HG03135 (cell line): ENCODE measurements around the gene KRT6B.
"Not testable (repeated sequence)": the region's sequence is repeated elsewhere in the genome, so short reads cannot be mapped to it uniquely, and the experiment has no call there.

Experiments
- ATAC-seq: cut with Tn5 transposase; IDR thresholded peaks from one replicate; pipeline ENCODE4 v1.9.1; 2021; ENCODE audit warnings: mild to moderate bottlenecking, moderate library complexity; ENCODE audit not compliant: unreplicated experiment

KRT6B gene

DNA sequence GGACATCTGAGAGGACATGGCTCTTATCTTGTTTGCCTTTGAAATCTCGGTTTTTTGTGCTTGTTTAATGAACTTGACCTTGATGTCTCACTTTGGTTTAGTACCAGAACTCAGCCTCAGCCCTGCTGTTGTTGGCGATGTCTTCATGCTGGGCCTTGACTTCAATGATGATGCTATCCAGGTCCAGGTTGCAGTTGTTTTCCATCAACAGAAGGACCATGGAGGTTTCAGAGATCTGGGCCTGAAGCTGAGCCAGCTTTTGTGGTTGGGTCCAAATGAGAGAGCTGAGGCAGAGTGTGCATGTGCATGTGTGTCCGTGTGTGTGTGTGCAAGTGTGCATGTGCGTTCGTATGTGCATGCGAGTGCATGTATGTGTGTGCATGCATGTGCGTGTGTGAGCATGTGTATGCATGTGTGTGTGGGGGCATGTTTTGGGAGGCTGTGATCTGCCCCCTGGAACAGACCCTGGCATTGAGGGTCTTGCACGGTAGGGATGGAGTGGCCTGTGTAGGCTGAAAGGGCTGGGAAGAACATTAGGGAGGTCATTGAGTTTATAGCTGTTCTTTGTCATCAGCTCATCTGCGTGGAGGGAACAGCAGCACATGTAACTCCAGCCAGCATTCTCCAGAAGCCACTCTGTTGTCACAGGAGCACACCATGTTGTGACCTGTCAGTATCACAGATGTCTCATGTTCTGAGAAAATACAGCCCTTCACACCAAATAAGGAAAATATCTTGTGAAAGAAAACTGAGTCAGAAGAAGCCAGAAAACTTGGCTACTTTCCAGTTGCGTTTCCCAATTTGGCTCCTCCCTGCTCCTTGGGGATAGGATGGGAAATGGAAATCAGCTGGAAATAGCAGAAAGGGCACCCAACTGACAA, 35.8 kb downstream of the KRT6B start:
- no peak for ATAC-seq

DNA sequence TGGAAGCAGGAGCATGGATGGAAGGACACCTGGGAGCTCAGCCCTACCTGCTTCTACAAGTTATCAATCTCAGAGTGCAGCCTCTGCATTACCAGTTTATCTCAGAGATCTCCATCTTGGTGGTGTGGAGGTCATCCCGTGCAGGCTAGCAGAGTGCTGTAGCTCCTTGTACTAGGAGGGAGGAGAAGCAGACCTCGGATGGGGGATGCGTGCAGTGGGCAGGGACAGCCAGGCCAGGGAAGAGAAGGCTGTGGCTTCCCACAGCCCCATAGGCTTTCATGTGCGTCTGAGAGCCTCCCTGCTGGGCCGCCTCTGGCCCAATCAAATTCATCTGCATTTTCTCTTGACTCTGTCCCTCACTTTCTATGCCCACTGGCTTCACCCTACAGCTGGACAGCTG, 37.0 kb downstream of the KRT6B start:
- ATAC-seq, result no peak

DNA sequence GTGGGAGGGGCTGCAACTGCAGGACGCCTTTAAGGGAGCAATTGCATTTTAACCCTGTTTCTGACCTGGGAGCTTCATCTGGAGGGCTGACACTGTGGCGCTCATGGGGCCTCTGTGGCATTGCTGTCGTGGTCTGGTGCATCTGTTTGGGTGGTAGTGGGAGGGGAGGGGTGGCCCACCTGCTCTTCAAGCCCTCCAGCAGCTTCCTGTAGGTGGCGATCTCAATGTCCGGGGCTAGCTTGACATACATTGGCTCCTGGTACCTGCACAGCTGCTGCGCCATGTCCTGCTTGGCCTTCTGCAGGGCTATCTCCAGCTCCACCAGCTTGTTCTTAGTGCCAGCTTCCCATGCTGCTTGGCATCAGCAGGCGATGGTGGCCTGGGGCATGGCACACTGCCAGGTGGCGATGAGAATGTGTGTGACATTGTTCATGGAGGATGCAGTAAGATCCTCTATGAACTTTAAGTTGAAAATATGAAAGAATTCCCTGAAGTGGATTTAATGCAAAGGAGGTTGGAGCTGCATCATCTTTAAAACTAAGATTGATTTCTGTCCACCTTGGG, 38.1 kb downstream of the KRT6B start:
- ATAC-seq, result no peak

DNA sequence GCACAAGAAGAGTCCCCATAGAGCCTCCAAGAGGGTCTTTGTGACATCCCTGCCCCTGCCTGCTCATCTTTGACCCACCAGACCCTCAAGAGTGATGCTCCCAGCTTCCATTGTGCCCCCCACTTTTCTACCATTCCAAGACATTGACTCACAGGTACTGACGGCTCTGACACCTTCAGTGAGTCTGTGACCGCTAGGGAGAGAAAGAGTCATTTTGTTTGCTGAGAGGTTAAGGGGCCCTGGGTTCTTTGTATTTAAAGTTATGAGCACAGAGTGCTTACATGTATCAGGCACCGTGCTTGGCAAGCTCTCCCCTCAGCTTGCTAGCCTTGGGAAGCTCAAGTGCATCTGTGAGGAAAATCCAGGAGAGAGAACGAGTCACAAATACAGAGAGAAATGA, 38.7 kb downstream of the KRT6B start:
- no peak for ATAC-seq

DNA sequence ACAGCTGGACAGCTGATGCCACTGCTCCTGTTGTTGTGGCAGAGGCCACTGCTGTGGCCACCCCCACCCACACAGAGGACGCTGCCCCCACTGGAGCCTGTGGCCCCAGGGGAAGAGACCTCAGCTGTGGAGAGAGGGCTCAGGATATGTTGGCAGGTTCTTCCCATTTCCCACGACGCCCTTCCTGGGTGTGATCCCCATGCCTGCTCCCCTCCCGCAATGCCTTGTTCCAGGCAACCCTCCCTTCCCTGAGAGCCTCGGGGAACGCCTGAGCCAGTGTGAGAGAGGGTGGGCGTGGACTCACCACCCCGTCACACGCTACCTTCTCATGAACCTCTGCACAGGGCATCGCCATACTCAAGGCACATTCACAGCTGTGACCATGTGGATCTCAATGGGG, 40.1 kb downstream of the KRT6B start:
- no peak for ATAC-seq

DNA sequence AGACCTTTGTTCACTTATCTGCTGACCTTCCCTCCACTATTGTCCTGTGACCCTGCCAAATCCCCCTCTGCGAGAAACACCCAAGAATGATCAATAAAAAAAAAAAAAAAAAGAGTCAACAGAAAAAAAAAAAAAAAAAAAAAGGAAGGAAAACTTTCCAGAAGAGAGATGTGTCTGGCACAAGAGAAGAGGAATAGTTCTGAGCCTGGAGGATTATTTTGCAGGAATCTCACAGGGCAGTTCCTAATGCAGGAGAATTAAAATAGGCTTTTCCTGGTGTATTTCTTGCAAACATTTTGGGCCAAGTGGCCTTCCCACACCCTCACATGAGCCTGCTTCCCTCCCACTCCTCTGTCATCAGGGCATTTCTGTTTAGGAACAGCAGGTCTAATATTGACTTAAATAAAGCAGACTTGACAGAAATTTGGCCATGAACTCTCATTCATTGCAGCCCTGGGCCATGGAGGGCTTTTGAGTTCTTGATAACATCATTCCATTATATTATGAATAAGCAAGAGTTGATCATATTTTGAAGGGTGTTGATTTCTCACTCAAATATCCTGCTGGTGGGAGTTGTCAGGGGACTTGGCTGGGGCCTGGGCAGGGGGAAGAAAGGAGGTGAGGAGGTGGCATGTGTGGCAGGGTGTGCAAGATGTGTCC, 41.2 kb downstream of the KRT6B start:
- not testable (repeated sequence) for ATAC-seq

DNA sequence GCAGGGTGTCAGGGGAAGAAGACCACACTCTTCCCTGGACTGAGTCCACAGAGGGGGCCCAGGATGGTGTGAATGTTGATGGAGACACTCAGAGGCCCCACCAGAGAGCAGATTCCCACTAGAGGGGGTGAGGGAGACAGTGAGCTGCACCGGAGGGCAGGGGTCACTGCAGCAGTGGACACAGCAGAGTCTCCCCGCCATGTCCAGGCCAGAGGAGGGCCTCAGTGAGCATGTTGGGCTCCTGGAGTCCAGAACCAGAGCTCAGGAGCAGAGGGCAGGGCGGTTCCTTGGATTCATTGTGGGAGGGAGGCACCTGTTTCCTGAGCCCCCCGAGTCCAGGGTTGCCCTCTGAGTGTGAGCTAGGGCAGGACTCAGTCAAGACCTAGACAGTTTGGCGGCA, 44.0 kb downstream of the KRT6B start:
- ATAC-seq, result no peak

DNA sequence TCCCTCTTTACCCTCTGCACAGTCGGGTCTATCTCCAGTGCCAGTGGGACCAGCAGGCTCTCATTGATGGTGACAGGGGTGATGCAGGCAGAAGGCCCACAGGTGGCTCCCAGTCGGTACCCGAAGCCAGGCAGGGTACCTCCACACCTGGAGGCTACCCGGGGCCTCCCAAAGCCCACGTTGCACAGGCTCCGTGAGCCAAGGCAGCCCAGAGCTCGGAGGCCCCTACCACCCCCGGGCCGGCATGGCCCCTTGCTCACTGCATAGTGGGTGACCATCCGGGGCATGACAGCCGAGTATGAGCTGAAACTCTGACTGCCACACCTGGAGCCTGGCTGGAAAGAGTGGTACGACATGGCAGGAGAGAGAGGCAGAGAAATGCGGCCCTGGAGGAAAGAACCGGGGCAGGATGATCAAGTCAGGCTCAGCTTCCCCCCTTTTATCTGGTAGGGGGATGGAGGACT, 46.0 kb downstream of the KRT6B start, which contains the start of gene KRT82:
Gene KRT82, minus strand, starts transcription at position 414 of the 464 bp plus-strand sequence. Its CDS starts 58 bp downstream, at position 356.
- ATAC-seq, result no peak

DNA sequence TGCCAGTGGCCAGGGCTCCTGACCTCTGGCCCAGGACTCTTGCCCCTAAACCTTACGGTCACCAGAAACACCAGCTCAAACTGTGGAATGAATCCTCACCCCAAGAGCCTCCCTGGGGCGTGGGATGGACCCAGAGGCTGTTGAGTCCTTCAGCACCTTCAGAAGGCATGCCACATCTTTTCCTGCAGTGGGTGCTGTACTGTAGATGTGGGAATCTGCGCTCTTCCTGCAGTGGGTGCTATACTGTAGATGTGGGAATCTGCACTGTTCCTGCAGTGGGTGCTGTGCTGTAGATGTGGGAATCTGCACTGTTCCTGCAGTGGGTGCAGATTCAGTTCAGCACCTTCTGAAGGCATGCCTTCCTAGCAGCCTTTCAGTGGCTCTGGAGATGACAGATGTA, 47.0 kb downstream of the KRT6B start:
- no peak for ATAC-seq

DNA sequence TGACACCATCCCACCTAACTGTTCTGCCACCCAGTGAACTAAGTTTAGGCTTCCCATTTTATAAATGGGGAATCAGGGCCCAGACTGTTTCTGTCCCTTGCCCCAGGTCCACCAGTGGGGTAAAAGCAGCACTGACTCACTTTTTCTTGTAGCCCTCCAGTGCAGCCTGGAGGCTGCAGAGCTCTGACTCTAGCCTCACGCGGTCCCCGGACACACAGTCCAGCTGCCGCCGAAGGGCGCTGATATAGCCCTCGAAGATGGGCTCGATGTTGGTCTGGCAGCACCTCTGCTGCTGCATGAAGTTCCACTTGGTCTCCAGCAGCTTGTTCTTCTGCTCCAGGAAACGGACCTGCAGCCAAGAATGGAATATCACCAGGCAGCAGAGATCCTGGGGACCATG, 48.4 kb downstream of the KRT6B start:
- no peak for ATAC-seq

DNA sequence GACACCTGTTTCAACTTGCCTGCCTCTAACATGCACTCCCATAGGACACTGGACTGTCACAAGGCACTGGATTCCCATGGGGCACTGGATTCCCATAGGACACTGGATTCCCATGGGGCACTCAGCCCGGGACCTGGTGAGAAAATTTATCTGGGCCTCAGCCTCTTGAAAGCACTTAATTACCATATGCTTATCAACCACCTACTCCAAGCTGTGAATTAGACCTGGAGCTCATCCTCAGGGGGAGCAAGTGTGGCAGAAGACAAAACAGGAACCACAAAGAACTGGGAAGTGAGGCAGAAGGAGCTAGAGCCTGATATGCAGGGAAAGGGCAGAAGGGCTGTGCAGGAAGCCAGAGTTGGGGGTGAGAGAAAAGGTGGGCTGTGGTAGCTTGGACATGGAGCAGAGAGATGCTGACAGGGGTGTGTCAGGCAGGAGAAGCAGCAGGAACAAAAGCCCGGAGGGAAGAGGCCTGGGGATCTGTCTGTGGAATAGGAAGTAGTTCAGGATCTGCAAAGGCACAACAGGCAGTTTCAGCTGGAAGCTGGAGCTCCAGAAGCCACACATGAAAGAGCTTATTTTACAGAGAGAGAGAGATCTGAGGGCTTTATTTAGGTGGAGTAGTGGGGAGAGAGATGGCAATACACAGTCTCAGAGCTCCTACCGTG, 48.9 kb downstream of the KRT6B start:
- no peak for ATAC-seq

DNA sequence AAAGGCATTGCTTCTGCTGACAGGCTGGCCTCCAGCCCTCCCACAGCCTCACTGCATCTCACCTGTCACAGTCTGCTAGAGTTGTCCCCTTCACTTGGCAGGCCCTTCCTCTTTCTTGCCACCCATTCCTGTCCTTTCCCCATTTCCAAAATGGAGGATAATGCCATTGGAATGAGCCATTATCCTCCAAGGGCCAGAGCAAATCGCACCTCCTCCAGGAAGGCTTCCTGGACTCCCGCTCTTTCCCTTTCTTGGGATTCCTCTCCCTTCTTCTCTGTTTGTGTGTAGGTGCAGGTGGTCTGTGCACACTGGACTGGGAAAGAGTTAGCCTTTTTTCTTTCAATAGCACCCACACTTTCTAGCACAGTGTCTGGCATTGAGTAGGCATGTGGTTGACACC, 49.6 kb downstream of the KRT6B start:
- ATAC-seq, result no peak

DNA sequence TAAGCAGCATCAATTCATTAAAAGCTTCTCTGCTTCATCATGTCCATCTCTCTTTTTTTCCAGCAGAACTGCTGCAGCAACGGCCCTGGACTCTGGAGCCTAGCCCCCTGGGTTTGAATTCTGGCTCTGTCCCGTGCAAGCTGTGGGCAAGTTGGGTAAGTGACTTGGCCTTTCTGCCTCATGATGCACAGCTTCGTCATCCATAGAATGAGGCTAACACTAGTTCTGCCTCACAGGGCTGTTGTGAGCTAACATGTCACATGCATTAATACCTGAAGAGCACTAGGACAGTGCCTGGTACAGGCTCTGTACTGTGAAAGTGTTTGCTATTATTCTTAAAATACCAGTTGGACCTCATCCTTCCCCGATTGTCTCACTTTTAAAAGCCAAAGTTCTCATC, 50.0 kb downstream of the KRT6B start:
- ATAC-seq, result no peak

DNA sequence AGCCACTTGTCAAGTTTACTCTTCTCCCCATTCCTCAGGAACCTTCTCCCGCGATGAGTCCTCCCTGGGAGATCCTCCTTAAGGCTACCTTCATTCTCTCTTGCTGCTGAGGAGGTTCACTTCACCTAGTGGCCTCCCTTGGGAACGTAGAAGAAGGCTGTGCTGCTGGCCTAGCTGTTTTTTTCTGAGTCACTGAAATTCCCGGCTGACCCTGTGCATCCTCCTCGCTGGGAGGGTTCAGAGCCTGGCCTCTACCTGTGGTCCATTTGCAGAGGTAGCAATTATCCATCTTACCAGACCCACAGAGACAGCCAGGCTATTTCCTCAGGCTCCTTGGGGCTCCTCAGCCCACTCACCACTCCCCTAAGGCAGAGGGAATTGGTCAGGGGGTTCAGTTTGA, 50.4 kb downstream of the KRT6B start:
- ATAC-seq, result no peak

DNA sequence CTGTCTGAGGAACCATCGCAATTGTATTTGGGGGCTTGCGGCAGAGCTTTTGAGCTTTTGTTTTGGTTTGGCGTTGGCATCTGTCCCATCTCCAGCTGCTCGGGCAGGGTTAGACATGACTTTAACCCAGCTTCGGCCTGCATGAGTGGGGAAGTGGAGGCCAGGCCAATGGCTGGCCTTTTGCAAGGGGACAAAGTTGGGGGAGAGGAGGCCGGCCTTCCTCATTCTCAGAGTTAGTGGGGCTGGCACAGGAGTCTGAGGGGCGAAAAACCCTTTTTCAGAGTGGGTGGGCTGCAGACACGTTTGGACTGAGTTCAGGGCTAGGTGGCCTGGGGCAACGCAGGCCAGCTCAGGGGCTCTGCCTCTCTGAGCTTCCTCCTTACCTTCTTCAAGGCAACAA, 51.0 kb downstream of the KRT6B start:
- no peak for ATAC-seq

DNA sequence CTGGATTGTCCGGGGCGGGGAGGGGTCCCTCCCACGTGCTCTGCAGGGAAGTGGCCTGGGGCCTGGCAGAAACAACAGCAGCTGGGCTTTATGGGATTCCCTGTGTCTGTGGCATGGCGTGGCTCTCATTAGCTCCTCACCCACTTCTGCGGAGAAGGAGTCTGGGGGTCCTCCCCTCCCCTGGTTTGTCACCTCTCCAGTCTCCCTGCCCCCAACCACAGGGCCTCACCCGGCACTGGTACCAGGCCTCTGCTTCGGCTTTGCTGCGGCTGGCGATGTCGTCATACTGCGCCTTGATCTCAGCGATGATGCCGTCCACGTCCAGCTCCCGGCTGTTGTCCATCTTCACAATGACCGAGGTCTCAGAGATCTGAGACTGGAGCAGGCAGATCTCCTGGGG, 52.2 kb downstream of the KRT6B start:
- ATAC-seq, result no peak

DNA sequence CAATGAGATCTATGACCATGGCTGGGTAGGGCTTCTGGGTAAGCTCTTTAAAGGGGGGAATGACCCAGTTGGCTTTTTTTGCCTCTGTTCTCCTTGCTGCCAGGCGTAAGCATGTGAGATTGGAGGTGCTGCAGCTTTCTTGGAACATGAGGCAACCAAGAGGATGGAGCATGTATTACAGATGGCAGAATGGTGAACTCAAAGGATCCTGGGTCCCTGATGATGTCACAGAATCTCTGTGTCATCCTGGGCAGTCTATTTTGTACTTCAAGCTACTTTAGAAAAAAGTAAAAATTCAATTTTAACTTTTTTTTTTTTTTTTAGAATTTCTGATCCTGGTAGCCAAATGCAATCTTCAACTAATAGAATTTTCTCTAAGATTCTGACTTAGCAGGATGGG, 53.8 kb downstream of the KRT6B start:
- ATAC-seq, result no peak

DNA sequence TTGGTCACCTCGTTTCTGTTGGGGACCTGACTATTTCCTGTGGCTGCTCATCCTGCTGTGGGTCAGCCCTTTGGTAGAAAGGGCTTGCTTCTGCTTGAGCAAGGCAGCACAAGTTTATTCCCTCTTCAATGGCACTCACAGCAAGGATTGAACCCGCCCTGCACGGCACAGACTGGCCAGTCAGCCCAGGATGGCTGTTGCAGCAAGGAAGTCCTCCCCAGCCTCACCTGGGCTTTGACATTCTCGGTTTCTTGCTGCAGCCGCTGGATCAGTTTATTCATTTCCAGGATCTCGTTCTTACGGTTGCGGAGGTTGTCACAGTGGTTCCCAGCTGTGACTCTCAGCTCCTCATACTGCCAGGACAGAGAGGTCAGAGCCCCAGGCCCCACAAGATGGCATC, 55.3 kb downstream of the KRT6B start:
- no peak for ATAC-seq
